ENCODE measurements around the gene GOLGA6L2.
"Not testable (repeated sequence)": the region's sequence is repeated elsewhere in the genome, so short reads cannot be mapped to it uniquely, and the experiment has no call there.

Gene GOLGA6L2

GRCh38 chr15:23447107-23447500 is at the start of gene GOLGA6L2:
Gene GOLGA6L2, minus strand, starts transcription at chr15:23447243. Its CDS starts 62 bp downstream, at chr15:23447181.
- no peak for DNase-seq

GRCh38 chr15:23484870-23485269 is 37.8 kb upstream of the GOLGA6L2 start:
- no peak for DNase-seq

GRCh38 chr15:23483821-23484299 is 36.8 kb upstream of the GOLGA6L2 start:
- no peak for DNase-seq

- DNase-seq = no peak
Measured at GRCh38 chr15:23482764-23483489, 35.9 kb upstream of the GOLGA6L2 start.

GRCh38 chr15:23482228-23482627 is 35.2 kb upstream of the GOLGA6L2 start:
- no peak for DNase-seq

- DNase-seq = no peak
Measured at GRCh38 chr15:23477920-23478319, 30.9 kb upstream of the GOLGA6L2 start.

- no peak for DNase-seq
Measured at GRCh38 chr15:23472678-23473077, 25.6 kb upstream of the GOLGA6L2 start.

GRCh38 chr15:23472033-23472432 is 25.0 kb upstream of the GOLGA6L2 start:
- DNase-seq = no peak

- DNase-seq = no peak
Measured at GRCh38 chr15:23467110-23467600, 20.1 kb upstream of the GOLGA6L2 start.

GRCh38 chr15:23457890-23458289 is 10.8 kb upstream of the GOLGA6L2 start:
- DNase-seq = no peak

- no peak for DNase-seq
Measured at GRCh38 chr15:23446215-23447106, 582 bp downstream of the GOLGA6L2 start.

GRCh38 chr15:23444269-23444668 is 2.8 kb downstream of the GOLGA6L2 start:
- no peak for DNase-seq

GRCh38 chr15:23441204-23441603 is 5.8 kb downstream of the GOLGA6L2 start:
- no peak for DNase-seq

- no peak for DNase-seq
Measured at GRCh38 chr15:23440596-23440995, 6.4 kb downstream of the GOLGA6L2 start.

GRCh38 chr15:23439513-23439912 is 7.5 kb downstream of the GOLGA6L2 start:
- no peak for DNase-seq

GRCh38 chr15:23438816-23439466 is 8.1 kb downstream of the GOLGA6L2 start:
- DNase-seq = no peak

- DNase-seq = no peak
Measured at GRCh38 chr15:23437673-23438072, 9.4 kb downstream of the GOLGA6L2 start.

- DNase-seq = no peak
Measured at GRCh38 chr15:23437146-23437545, 9.9 kb downstream of the GOLGA6L2 start.

GRCh38 chr15:23436421-23436820 is 10.6 kb downstream of the GOLGA6L2 start:
- DNase-seq = no peak

- not testable (repeated sequence) for DNase-seq
Measured at GRCh38 chr15:23434699-23435098, 12.3 kb downstream of the GOLGA6L2 start.

GRCh38 chr15:23425327-23425726 is 21.7 kb downstream of the GOLGA6L2 start:
- not testable (repeated sequence) for DNase-seq

- no peak for DNase-seq
Measured at GRCh38 chr15:23424111-23424904, 22.7 kb downstream of the GOLGA6L2 start.

Data from stimulated activated naive CD4-positive, alpha-beta T cell treated with Interleukin-2 at 50 U/mL for 16 hours (primary cell).